ENCODE results near the gene AQP7. TPM values are rescaled to one million over a fixed set of nuclear protein-coding genes. Genes with fewer than 3 reads are reported as not detected.

The AQP7 gene
- total RNA-seq, 3 donors from 2014 or later: 9.2 to 25.2 (median 17.2) TPM

DNA sequence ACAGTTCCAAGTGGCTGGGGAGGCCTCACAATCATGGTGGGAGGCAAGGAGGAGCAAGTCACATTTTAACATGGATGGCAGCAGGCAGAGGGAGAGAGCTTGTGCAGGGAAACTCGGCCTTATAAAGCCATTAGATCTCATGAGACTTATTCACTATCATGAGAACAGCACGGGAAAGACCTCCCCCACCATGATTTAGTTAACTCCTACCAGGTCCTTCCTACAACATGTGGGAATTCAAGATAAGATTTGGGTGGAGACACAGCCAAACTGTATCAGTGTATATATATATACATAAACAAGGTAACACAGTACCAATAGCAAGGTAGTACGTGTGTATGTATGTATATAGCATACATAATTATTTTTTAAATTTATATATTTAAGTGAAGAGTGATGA is 61.2 kb downstream of the AQP7 start:
- ATAC-seq (no peak), DNase-seq (no peak)
- H3K36me3 ChIP-seq (ENCODE audit: low read depth): peaks cover 20% of the 10 kb centered on the region
- H3K4me1 ChIP-seq (ENCODE audit: low read depth): no peaks in the 10 kb centered on the region
- intact Hi-C loops (cut with DNase I, micrococcal nuclease): no loop called here
- H3K9me3 ChIP-seq: peaks cover 9% of the 10 kb centered on the region
- H3K4me3 ChIP-seq: no peak overlapping the region
- no peak for TF ChIP-seq CTCF (IDR thresholded peaks at IDR 0.05)

- no peak for ATAC-seq
- Histone ChIP-seq H3K9me3 (peaks cover 9% of the 10 kb centered on the region), H3K36me3 (ENCODE audit: low read depth) (peaks cover 20% of the 10 kb centered on the region), H3K4me1 (ENCODE audit: low read depth) (no peaks in the 10 kb centered on the region), H3K4me3 (no peak overlapping the region)
- intact Hi-C loops (cut with DNase I, micrococcal nuclease): no loop called here
- no peak for TF ChIP-seq CTCF (IDR thresholded peaks at IDR 0.05)
- DNase-seq: no peak
Measured at GRCh38 chr9:33340186-33340585, 62.2 kb downstream of the AQP7 start.

Other genes starting within 250 kb of the AQP7 start
- 100 to 1,000 TPM in 2 of 3 donors, 10 to 100 TPM in 1; 66.0 to 203 (median 103) TPM for gene B4GALT1, start 235.2 kb downstream of the AQP7 start, total RNA-seq
- gene SPINK4, start 162.4 kb downstream of the AQP7 start, total RNA-seq: 10 to 100 TPM; 13.2 to 85.2 (median 33.3) TPM
- 100 to 1,000 TPM; 120 to 155 (median 153) TPM for gene BAG1, start 137.9 kb downstream of the AQP7 start, total RNA-seq
- gene CHMP5, start 137.5 kb downstream of the AQP7 start, total RNA-seq: 10 to 100 TPM; 72.2 to 98.1 (median 84.3) TPM
- 10 to 100 TPM; 35.9 to 44.4 (median 39.5) TPM for gene NFX1, start 112.1 kb downstream of the AQP7 start, total RNA-seq
- 1 to 10 TPM; 2.6 to 8.3 (median 3.9) TPM for gene AQP3, start 45.0 kb upstream of the AQP7 start, total RNA-seq
- gene NOL6, start 71.4 kb upstream of the AQP7 start, total RNA-seq: 10 to 100 TPM; 18.8 to 20.2 (median 18.8) TPM
- gene ANKRD18B, start 121.7 kb upstream of the AQP7 start, total RNA-seq: 1 to 10 TPM in 1 of 3 donors, under 1 TPM in 1, not detected in 1; 0.49 to 1.7 TPM

Data from mucosa of descending colon (tissue), 3 donors.